Right atrium auricular region (tissue), 2 donors: Measurements from ENCODE around the gene LIPT2. TPM values are rescaled to one million over a fixed set of nuclear protein-coding genes. Genes with fewer than 3 reads are reported as not detected.

Experiments used
- DNase-seq: peaks from one replicate; pipeline ENCODE4 v3.0.0-alpha.2; 2019; ENCODE audit warnings: low spot score
- H3K27ac ChIP-seq, 2 donors: fragments of 200-600 bp; sonication (generic); 1 replicate in 1 of 2; 2 replicates in 1 of 2; pipeline ENCODE4 v1.5.1; 2016 to 2019
- H3K27me3 ChIP-seq, 2 donors: fragments of 200-600 bp; sonication (generic); one replicate each; pipeline versions ENCODE4 v1.5.1 to v1.6.0; 2017 to 2019
- H3K36me3 ChIP-seq: fragments of 200-600 bp; sonication (generic); one replicate; pipeline ENCODE4 v1.5.1; 2016
- H3K4me1 ChIP-seq, 2 donors: fragments of 200-600 bp; sonication (generic); one replicate each; pipeline versions ENCODE4 v1.5.1 to v1.6.0; 2017 to 2019
- H3K4me3 ChIP-seq, 2 donors: fragments of 200-600 bp; sonication (generic); 1 replicate in 1 of 2; 2 replicates in 1 of 2; pipeline ENCODE4 v1.5.1; 2017 to 2019; ENCODE audit warnings: mild to moderate bottlenecking in 1 of 2, moderate library complexity in 1 of 2
- H3K9me3 ChIP-seq, 2 donors: fragments of 200-600 bp; sonication (generic); one replicate each; pipeline ENCODE4 v1.5.1; 2019
- CTCF ChIP-seq, 2 donors: fragments of 200-600 bp; sonication (generic); IDR thresholded peaks; one replicate each; pipeline ENCODE4 v1.5.1; 2019; ENCODE audit warnings: antibody characterized with exemption in 2 of 2
- total RNA-seq, 2 donors: library from RNA; depleted of rRNA; stranded (reverse); fragments of >200 nt; gene quantifications; one replicate each; pipeline ENCODE4 v1.1.0, GENCODE V29; 2016

The LIPT2 gene
- total RNA-seq, 2 donors from 2014 or later = 2.9 to 4.8 TPM

GRCh38 chr11:74468521-74468920 is 25.0 kb downstream of the LIPT2 start:
- H3K27ac ChIP-seq = no peak overlapping the region
- TF ChIP-seq CTCF (IDR thresholded peaks at IDR 0.05) = no peak

GRCh38 chr11:74468058-74468457 is 25.5 kb downstream of the LIPT2 start:
- Histone ChIP-seq H3K27me3 (no peaks in the 10 kb centered on the region), H3K36me3 (no peaks in the 10 kb centered on the region), H3K9me3 (no peaks in the 10 kb centered on the region), H3K27ac (no peak overlapping the region), H3K4me1 (peaks cover 0 to 11% of the 10 kb centered on the region in 2 donors), H3K4me3 (no peak overlapping the region)
- TF ChIP-seq CTCF (IDR thresholded peaks at IDR 0.05) = no peak
- DNase-seq = no peak

More at GRCh38 chr11:74468521-74468920, 25.0 kb downstream of the LIPT2 start:
- no peak overlapping the region for H3K4me3 ChIP-seq
- peaks cover 0 to 11% of the 10 kb centered on the region in 2 donors for H3K4me1 ChIP-seq
- no peaks in the 10 kb centered on the region for H3K9me3 ChIP-seq
- H3K36me3 ChIP-seq = no peaks in the 10 kb centered on the region
- no peak for DNase-seq
- H3K27me3 ChIP-seq = no peaks in the 10 kb centered on the region

- Histone ChIP-seq H3K4me1 (peaks cover 0 to 11% of the 10 kb centered on the region in 2 donors), H3K9me3 (no peaks in the 10 kb centered on the region), H3K4me3 (peak within 1 kb of the TSS; percentile 43 to 71), H3K27me3 (no peaks in the 10 kb centered on the region), H3K27ac (peak within 1 kb of the TSS; percentile 2 to 51), H3K36me3 (no peaks in the 10 kb centered on the region)
- no peak for TF ChIP-seq CTCF (IDR thresholded peaks at IDR 0.05)
- DNase-seq = no peak
These were observed 26.3 kb downstream of the LIPT2 start, which contains the start of gene KCNE3 for GRCh38 chr11:74466916-74467885. KCNE3 (minus strand) TSS chr11:74467549; CDS start chr11:74457563, 9,986 bp downstream.

GRCh38 chr11:74465291-74465708 is 28.2 kb downstream of the LIPT2 start:
- Histone ChIP-seq H3K27ac (no peak overlapping the region), H3K4me3 (no peak overlapping the region), H3K27me3 (no peaks in the 10 kb centered on the region), H3K4me1 (peaks cover 0 to 15% of the 10 kb centered on the region in 2 donors), H3K9me3 (no peaks in the 10 kb centered on the region), H3K36me3 (no peaks in the 10 kb centered on the region)
- no peak for DNase-seq
- TF ChIP-seq CTCF (IDR thresholded peaks at IDR 0.05) = no peak

GRCh38 chr11:74464746-74465145 is 28.8 kb downstream of the LIPT2 start:
- H3K9me3 ChIP-seq = no peaks in the 10 kb centered on the region
- DNase-seq = no peak
- H3K36me3 ChIP-seq = no peaks in the 10 kb centered on the region
- no peaks in the 10 kb centered on the region for H3K27me3 ChIP-seq
- H3K4me3 ChIP-seq = no peak overlapping the region
- H3K27ac ChIP-seq = no peak overlapping the region
- peaks cover 0 to 15% of the 10 kb centered on the region in 2 donors for H3K4me1 ChIP-seq
- no peak for TF ChIP-seq CTCF (IDR thresholded peaks at IDR 0.05)
